ENCODE measurements around the gene LRRC26.

LRRC26 gene

GRCh38 chr9:137167277-137167746 is 2.5 kb downstream of the LRRC26 start:
- DNase-seq = no peak

- DNase-seq = no peak
These were observed 3.2 kb downstream of the LRRC26 start for GRCh38 chr9:137166380-137167229.

- DNase-seq = no peak
These were observed 4.5 kb downstream of the LRRC26 start for GRCh38 chr9:137165250-137165836.

GRCh38 chr9:137164370-137165249 is 5.2 kb downstream of the LRRC26 start:
- no peak for DNase-seq

GRCh38 chr9:137163805-137164204 is 6.0 kb downstream of the LRRC26 start:
- DNase-seq = no peak

- no peak for DNase-seq
These were observed 6.5 kb downstream of the LRRC26 start for GRCh38 chr9:137163365-137163715.

GRCh38 chr9:137162505-137163364 is 7.1 kb downstream of the LRRC26 start:
- peak; percentile 57 for DNase-seq

GRCh38 chr9:137161558-137162486 is 8.0 kb downstream of the LRRC26 start:
- DNase-seq = no peak

- DNase-seq = peak; percentile 82
These were observed 8.9 kb downstream of the LRRC26 start for GRCh38 chr9:137160716-137161557.

- DNase-seq = no peak
These were observed 9.8 kb downstream of the LRRC26 start for GRCh38 chr9:137160054-137160425.

GRCh38 chr9:137159105-137160053 is 10.5 kb downstream of the LRRC26 start:
- no peak for DNase-seq

GRCh38 chr9:137158625-137159024 is 11.2 kb downstream of the LRRC26 start:
- peak; percentile 63 for DNase-seq

- no peak for DNase-seq
These were observed 12.0 kb downstream of the LRRC26 start for GRCh38 chr9:137157618-137158415.

- DNase-seq = peak; percentile 37
These were observed 13.1 kb downstream of the LRRC26 start for GRCh38 chr9:137156567-137157375.

GRCh38 chr9:137152844-137153405 is 16.9 kb downstream of the LRRC26 start:
- no peak for DNase-seq

- DNase-seq = peak; percentile 66
These were observed 19.0 kb downstream of the LRRC26 start for GRCh38 chr9:137150617-137151457.

Measured in DMS153 (cell line).